ENCODE results near the gene BSPRY. TPM values are rescaled to one million over a fixed set of nuclear protein-coding genes. Genes with fewer than 3 reads are reported as not detected.

BSPRY gene
- total and polyA plus RNA-seq, 2 of the 13 experiments (the other 11 are each of a cell fraction or from before 2014, with no cell fraction given) = 0.09 to 0.26 TPM

DNA sequence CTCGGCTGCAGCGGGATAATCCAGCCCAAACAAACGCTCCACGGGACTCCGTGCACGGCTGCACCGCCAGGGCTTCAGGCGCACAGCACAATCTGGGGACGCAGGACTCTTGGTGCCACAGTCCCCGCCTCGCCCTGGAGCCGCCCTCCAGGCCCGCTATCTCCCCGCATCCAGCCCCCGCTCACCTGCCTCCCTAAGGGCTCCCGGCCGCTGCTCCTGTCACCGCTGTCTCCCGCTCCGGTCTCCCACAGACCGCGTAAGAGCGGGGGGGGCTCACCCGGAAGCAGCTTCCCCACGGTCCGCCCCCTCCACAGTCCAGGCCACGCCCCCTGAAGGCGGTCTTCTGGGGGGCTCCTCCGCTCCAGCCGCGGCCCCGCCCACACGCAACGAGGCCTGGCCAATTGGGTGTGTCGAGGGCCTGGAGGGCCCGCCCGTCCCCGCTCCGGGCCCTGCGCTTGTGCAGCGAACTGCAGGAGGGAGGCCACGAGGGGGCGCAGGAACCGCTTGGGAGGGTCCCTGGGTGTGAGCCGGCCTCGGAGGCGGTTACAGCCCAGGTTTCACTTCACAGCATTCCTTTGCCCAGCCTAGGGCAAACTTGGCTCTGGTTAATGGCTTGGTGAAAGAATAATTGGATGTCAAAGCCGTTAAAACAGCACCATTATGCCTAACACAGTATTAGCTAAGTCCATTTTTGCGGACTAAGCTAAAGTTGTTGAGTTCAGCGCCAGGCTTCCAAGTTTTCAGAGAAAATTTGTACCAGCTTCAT is 51.9 kb downstream of the BSPRY start, which contains the start of gene ALAD (continued):
- TF ChIP-seq KIAA2018 (CRISPR knock-in tag; IDR thresholded peaks at IDR 0.05; ENCODE audit: borderline replicate concordance) = peak; percentile 71; the same call in 1 of the 2 replicates
- TF ChIP-seq CREB1 (IDR thresholded peaks at IDR 0.05) = peak; percentile 67
- peak; percentile 73 for TF ChIP-seq CREB1 (CRISPR knock-in tag; IDR thresholded peaks at IDR 0.05)
- TF ChIP-seq ZNF790 (CRISPR knock-in tag; IDR thresholded peaks at IDR 0.05; ENCODE audit: borderline replicate concordance) = no peak
- TF ChIP-seq SP140L (CRISPR knock-in tag; IDR thresholded peaks at IDR 0.05; ENCODE audit: borderline replicate concordance) = no peak
- peak; percentile 80 for TF ChIP-seq RBFOX2 (IDR thresholded peaks at IDR 0.05; ENCODE audit: low read depth, low read length)
- TF ChIP-seq ZNF34 (CRISPR knock-in tag; IDR thresholded peaks at IDR 0.05; ENCODE audit: borderline replicate concordance) = no peak
- no peak for TF ChIP-seq ZBTB8A (CRISPR knock-in tag; IDR thresholded peaks at IDR 0.05; ENCODE audit: borderline replicate concordance, low read depth)
- TF ChIP-seq FOXA3 (CRISPR knock-in tag; IDR thresholded peaks at IDR 0.05) = peak; percentile 29
- TF ChIP-seq TIGD3 (CRISPR knock-in tag; IDR thresholded peaks at IDR 0.05; ENCODE audit: borderline replicate concordance) = no peak
- peak; percentile 81; the same call in 1 of the 2 replicates for TF ChIP-seq ZNF891 (CRISPR knock-in tag; IDR thresholded peaks at IDR 0.05)
- TF ChIP-seq KDM5B (CRISPR knock-in tag; IDR thresholded peaks at IDR 0.05; ENCODE audit: borderline replicate concordance) = peak; percentile 69; the same call in 1 of the 2 replicates
- TF ChIP-seq ZNF121 (CRISPR knock-in tag; IDR thresholded peaks at IDR 0.05) = no peak
- TF ChIP-seq GABPB1 (CRISPR knock-in tag; IDR thresholded peaks at IDR 0.05) = peak; percentile 95
- no peak for TF ChIP-seq ZBTB37 (CRISPR knock-in tag; IDR thresholded peaks at IDR 0.05)
- peak; percentile 66; the same call in 1 of the 2 replicates for TF ChIP-seq TAF1 (CRISPR knock-in tag; IDR thresholded peaks at IDR 0.05)
- TF ChIP-seq NFKB2 (CRISPR knock-in tag; IDR thresholded peaks at IDR 0.05; ENCODE audit: borderline replicate concordance) = peak; percentile 57; the same call in 1 of the 2 replicates
- TF ChIP-seq SMC3 (IDR thresholded peaks at IDR 0.05; ENCODE audit: low read length) = peak; percentile 68
- TF ChIP-seq SIX4 (CRISPR knock-in tag; IDR thresholded peaks at IDR 0.05) = no peak; the same call in 1 of the 2 replicates
- TF ChIP-seq MTA3 (CRISPR knock-in tag; IDR thresholded peaks at IDR 0.05) = no peak
